Lower lobe of right lung (tissue), 2 donors: ENCODE measurements around the gene NR6A1. TPM values are rescaled to one million over a fixed set of nuclear protein-coding genes. Genes with fewer than 3 reads are reported as not detected.

ENCODE experiments used
- ATAC-seq, 2 donors: fragments of 200-7000 bp; cut with Tn5 transposase; one replicate each; pipeline ENCODE4 v1.9.1; 2020 to 2022; ENCODE audit warnings: mild to moderate bottlenecking in 2 of 2, moderate library complexity in 2 of 2
- DNase-seq: peaks from one replicate; pipeline ENCODE4 v3.0.0-alpha.2; 2020
- H3K27ac ChIP-seq: fragments of 200-600 bp; one replicate; pipeline ENCODE4 v1.8.0; 2022
- H3K27me3 ChIP-seq: fragments of 200-600 bp; one replicate; pipeline ENCODE4 v1.8.0; 2022; ENCODE audit warnings: low read depth
- H3K36me3 ChIP-seq: fragments of 200-600 bp; one replicate; pipeline ENCODE4 v1.8.0; 2022; ENCODE audit warnings: mild to moderate bottlenecking
- H3K4me1 ChIP-seq: fragments of 200-600 bp; one replicate; pipeline ENCODE4 v1.8.0; 2022
- H3K4me3 ChIP-seq: fragments of 200-600 bp; one replicate; pipeline ENCODE4 v1.8.0; 2022; ENCODE audit warnings: mild to moderate bottlenecking
- H3K9me3 ChIP-seq: fragments of 200-600 bp; one replicate; pipeline ENCODE4 v1.8.0; 2022
- CTCF ChIP-seq: fragments of 200-600 bp; IDR thresholded peaks from one replicate; pipeline ENCODE4 v1.8.0; 2022; ENCODE audit warnings: antibody characterized with exemption, mild to moderate bottlenecking
- intact Hi-C: fragments of 100-400 bp; cut with DNase I; formaldehyde crosslinking; loops from one replicate; pipeline ENCODE4 v1.11.0; 2022
- total RNA-seq: library from RNA; stranded (reverse); fragmentation: NEBNext Ultra II Directional; extraction: Animal tissue kit (Norgen Biotek cat#: 25700); gene quantifications from one replicate; pipeline ENCODE4 v1.2.1, GENCODE V29; 2021
- donor health status: DM: no; HTN: yes; CAD: no; lungs with severe emphysema.

Gene NR6A1
- total RNA-seq, 1 donor from 2014 or later = 4.5 TPM

DNA sequence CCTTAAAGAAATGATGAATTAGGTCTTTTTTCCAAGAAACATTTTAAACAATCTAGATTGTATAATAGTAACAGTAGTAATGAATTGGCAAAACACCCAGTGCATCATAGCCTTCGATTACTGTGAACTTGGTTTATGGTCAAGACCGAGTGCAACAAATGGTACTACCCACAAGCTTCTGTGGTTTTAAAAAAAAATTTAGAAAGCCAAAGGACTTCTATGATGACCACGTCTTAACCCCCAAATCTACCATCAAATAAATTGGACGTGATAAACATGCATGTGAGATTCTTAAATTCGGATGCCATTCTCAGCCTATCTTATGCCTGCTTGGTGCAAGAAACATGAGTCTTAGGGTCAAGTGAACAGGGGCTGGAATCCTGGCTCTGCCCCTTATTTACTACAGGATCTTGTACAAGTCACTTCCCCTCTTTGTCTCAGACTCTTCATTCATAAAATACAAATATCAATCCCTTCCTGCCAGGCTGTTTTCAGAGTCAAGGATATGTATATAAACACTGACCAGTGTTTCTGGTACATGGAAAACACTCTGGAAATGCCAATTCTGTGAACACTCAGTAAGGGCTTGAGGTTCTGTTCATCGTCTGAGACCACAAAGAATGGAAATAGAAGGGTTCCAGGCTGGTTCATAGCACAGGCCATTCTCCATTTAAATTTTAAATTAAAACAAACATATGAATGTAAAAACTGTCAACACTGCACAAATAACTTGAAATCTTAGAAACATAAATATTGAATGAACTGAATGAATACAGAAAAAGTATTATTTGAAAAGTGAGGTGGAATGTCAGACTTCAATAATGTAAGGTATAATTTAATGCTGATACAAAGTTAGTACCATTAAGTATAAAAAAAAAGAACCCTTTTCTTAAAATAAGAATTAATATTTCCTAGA, 107.8 kb downstream of the NR6A1 start:
- Histone ChIP-seq H3K27ac (no peak overlapping the region), H3K4me1 (peaks cover 16% of the 10 kb centered on the region), H3K36me3 (no peaks in the 10 kb centered on the region), H3K9me3 (no peaks in the 10 kb centered on the region), H3K27me3 (no peaks in the 10 kb centered on the region), H3K4me3 (no peak overlapping the region)
- no peak for ATAC-seq
- DNase-seq = no peak
- no peak for TF ChIP-seq CTCF
- intact Hi-C loops = no loop called here

GRCh38 chr9:124662561-124662960, 108.5 kb downstream of the NR6A1 start:
- intact Hi-C loops = no loop called here
- Histone ChIP-seq H3K9me3 (no peaks in the 10 kb centered on the region), H3K4me1 (peaks cover 16% of the 10 kb centered on the region), H3K27ac (no peak overlapping the region), H3K4me3 (no peak overlapping the region), H3K27me3 (no peaks in the 10 kb centered on the region), H3K36me3 (no peaks in the 10 kb centered on the region)
- ATAC-seq (no peak), DNase-seq (no peak)
- no peak for TF ChIP-seq CTCF

- no peak overlapping the region for H3K27ac ChIP-seq
- DNase-seq (no peak), ATAC-seq (no peak)
- no peaks in the 10 kb centered on the region for H3K36me3 ChIP-seq
- TF ChIP-seq CTCF = no peak
- no peaks in the 10 kb centered on the region for H3K9me3 ChIP-seq
- H3K27me3 ChIP-seq = no peaks in the 10 kb centered on the region
- peaks cover 16% of the 10 kb centered on the region for H3K4me1 ChIP-seq
- no peak overlapping the region for H3K4me3 ChIP-seq
- intact Hi-C loops = no loop called here
Measured at GRCh38 chr9:124661271-124661670, 109.8 kb downstream of the NR6A1 start.

- no peak for ATAC-seq
- no peak for DNase-seq
Measured at GRCh38 chr9:124660341-124660801, 110.7 kb downstream of the NR6A1 start.

DNA sequence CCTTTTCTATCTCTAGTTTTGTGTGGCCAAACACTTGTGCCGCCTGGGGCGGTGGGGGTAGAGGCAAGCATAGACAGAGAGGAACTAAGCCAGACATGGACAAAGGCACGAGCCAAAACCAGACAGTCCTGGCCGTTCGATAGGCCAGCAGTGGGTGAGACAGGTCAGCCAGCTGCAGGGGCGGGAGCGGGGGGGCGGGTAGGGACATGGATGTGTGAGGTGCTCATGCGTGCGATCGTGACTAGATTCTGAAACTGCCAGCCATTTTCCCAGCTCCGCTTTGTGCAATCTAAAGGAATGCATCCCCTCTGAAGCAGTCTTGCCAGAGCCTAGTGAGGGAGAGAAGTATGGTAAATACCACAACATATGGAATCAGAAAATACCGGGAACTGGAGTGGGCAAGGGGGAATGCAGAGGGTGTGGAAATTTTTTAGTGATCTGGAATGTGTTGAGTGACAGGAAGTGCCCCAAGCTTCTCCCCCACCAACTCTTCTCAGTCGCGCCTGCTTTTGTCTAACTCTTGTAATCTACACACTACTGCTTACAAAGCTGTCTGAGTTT, 111.9 kb downstream of the NR6A1 start:
- Histone ChIP-seq H3K36me3 (no peaks in the 10 kb centered on the region), H3K9me3 (no peaks in the 10 kb centered on the region), H3K27ac (peak overlapping the region; percentile 79), H3K4me3 (peak overlapping the region; percentile 60), H3K4me1 (peaks cover 16% of the 10 kb centered on the region), H3K27me3 (no peaks in the 10 kb centered on the region)
- intact Hi-C loops = no loop called here
- ATAC-seq = peak; percentile 89 to 91
- DNase-seq = peak; percentile 83
- TF ChIP-seq CTCF = no peak

More at GRCh38 chr9:124660341-124660801, 110.7 kb downstream of the NR6A1 start:
- no peak for TF ChIP-seq CTCF
- Histone ChIP-seq H3K4me3 (peak overlapping the region; percentile 60), H3K27ac (peak overlapping the region; percentile 79), H3K36me3 (no peaks in the 10 kb centered on the region), H3K9me3 (no peaks in the 10 kb centered on the region), H3K27me3 (no peaks in the 10 kb centered on the region), H3K4me1 (peaks cover 16% of the 10 kb centered on the region)
- intact Hi-C loops = no loop called here
